ENCODE results near the gene KLF4.

- no peak for TF ChIP-seq CTCF (IDR thresholded peaks at IDR 0.05; ENCODE audit: insufficient read depth, low read depth, low read length)
- TF ChIP-seq EZH2 (IDR thresholded peaks at IDR 0.05; ENCODE audit: insufficient read depth, low read length): no peak
Observed at GRCh38 chr9:107491081-107492053, 1.8 kb upstream of the KLF4 start.

Measured in astrocyte (in vitro differentiated cells and primary cell).